Gastrocnemius medialis (tissue), 4 donors: ENCODE results near the gene TNFSF4.

Experiments used
- CTCF ChIP-seq, 5 experiments: fragments of 450-650 bp in 3 of 5; fragments of 200-600 bp in 2 of 5; sonication (generic) in 2 of 5; IDR thresholded peaks in 4 of 5; conservative IDR thresholded peaks in 1 of 5; 1 replicate in 4 of 5; 2 replicates in 1 of 5; pipeline ENCODE4 v1.5.1; 2016 to 2019; ENCODE audit warnings: antibody characterized with exemption in 5 of 5, mild to moderate bottlenecking in 3 of 5, moderate library complexity in 3 of 5
- POLR2A ChIP-seq, 2 donors: fragments of 450-650 bp; IDR thresholded peaks; one replicate each; pipeline ENCODE4 v1.6.1; 2017; ENCODE audit warnings: antibody characterized with exemption in 2 of 2, mild to moderate bottlenecking in 2 of 2, moderate library complexity in 2 of 2

- TF ChIP-seq CTCF (IDR thresholded peaks at IDR 0.05 in 4 of 5, conservative IDR thresholded peaks at IDR 0.05 in 1 of 5) = no peak
- TF ChIP-seq POLR2A (IDR thresholded peaks at IDR 0.05) = no peak
These were observed 1.0 kb upstream of the TNFSF4 start for GRCh38 chr1:173208146-173208545.
